Measurements from ENCODE around the gene NHERF2. TPM values are rescaled to one million over a fixed set of nuclear protein-coding genes. Genes with fewer than 3 reads are reported as not detected.

The NHERF2 gene
- total RNA-seq, 1 donor from 2014 or later, result 3.0 TPM

- Mint-ChIP-seq H3K4me1 (peaks cover 5% of the 10 kb centered on the region), H3K4me3 (no peak overlapping the region), H3K36me3 (peaks cover 15% of the 10 kb centered on the region), H3K9me3 (no peaks in the 10 kb centered on the region), H3K27me3 (ENCODE audit: insufficient read depth, low read depth) (no peaks in the 10 kb centered on the region), H3K27ac (no peak overlapping the region)
- Histone ChIP-seq H3K27me3 (no peaks in the 10 kb centered on the region), H2AFZ (replicated peaks) (no peak overlapping the region), H3K27ac (no peak overlapping the region), H3K4me3 (no peak overlapping the region), H3K79me2 (ENCODE audit: low read depth) (no peaks in the 10 kb centered on the region), H3F3A (ENCODE audit: low read depth) (no peaks in the 10 kb centered on the region), H4K20me1 (ENCODE audit: low read depth) (no peaks in the 10 kb centered on the region), H3K9ac (no peak overlapping the region), H3K9me3 (ENCODE audit: low read depth) (no peaks in the 10 kb centered on the region), H3K4me1 (no peaks in the 10 kb centered on the region), H3K4me2 (no peak overlapping the region), H3K36me3 (no peaks in the 10 kb centered on the region)
- no peak for DNase-seq (ENCODE audit: low spot score)
- TF ChIP-seq CTCF (IDR thresholded peaks at IDR 0.05), result no peak
- no peak for TF ChIP-seq EZH2 (IDR thresholded peaks at IDR 0.05)
- no peak for TF ChIP-seq EZH2phosphoT487 (IDR thresholded peaks at IDR 0.05)
Observed at GRCh38 chr16:2066139-2066538, 39.4 kb downstream of the NHERF2 start.

- H3K79me2 ChIP-seq (ENCODE audit: low read depth), result no peaks in the 10 kb centered on the region
- H3K27ac ChIP-seq, result no peak overlapping the region
- H3K36me3 Mint-ChIP-seq, result peaks cover 19% of the 10 kb centered on the region
- no peaks in the 10 kb centered on the region for H3F3A ChIP-seq (ENCODE audit: low read depth)
- no peaks in the 10 kb centered on the region for H4K20me1 ChIP-seq (ENCODE audit: low read depth)
- H3K36me3 ChIP-seq, result no peaks in the 10 kb centered on the region
- H3K4me1 ChIP-seq, result no peaks in the 10 kb centered on the region
- no peak overlapping the region for H3K4me2 ChIP-seq
- H3K4me3 Mint-ChIP-seq, result no peak overlapping the region
- no peak overlapping the region for H3K9ac ChIP-seq
- no peak overlapping the region for H3K27ac Mint-ChIP-seq
- H3K9me3 ChIP-seq (ENCODE audit: low read depth), result no peaks in the 10 kb centered on the region
- TF ChIP-seq EZH2 (IDR thresholded peaks at IDR 0.05) (no peak), EZH2phosphoT487 (IDR thresholded peaks at IDR 0.05) (no peak), CTCF (IDR thresholded peaks at IDR 0.05) (no peak)
- peaks cover 2% of the 10 kb centered on the region for H3K27me3 Mint-ChIP-seq (ENCODE audit: insufficient read depth, low read depth)
- peaks cover 5% of the 10 kb centered on the region for H3K4me1 Mint-ChIP-seq
- no peak overlapping the region for H2AFZ ChIP-seq (replicated peaks)
- H3K9me3 Mint-ChIP-seq, result no peaks in the 10 kb centered on the region
- no peak overlapping the region for H3K4me3 ChIP-seq
- no peak for DNase-seq (ENCODE audit: low spot score)
- H3K27me3 ChIP-seq, result no peaks in the 10 kb centered on the region
Observed at GRCh38 chr16:2070576-2071453, 44.1 kb downstream of the NHERF2 start.

- H3K27me3 Mint-ChIP-seq (ENCODE audit: insufficient read depth, low read depth), result peaks cover 2% of the 10 kb centered on the region
- H3K9me3 Mint-ChIP-seq, result no peaks in the 10 kb centered on the region
- no peaks in the 10 kb centered on the region for H4K20me1 ChIP-seq (ENCODE audit: low read depth)
- no peak overlapping the region for H3K4me2 ChIP-seq
- H3K9me3 ChIP-seq (ENCODE audit: low read depth), result no peaks in the 10 kb centered on the region
- H3K4me1 Mint-ChIP-seq, result peaks cover 5% of the 10 kb centered on the region
- no peaks in the 10 kb centered on the region for H3K27me3 ChIP-seq
- H3K4me1 ChIP-seq, result no peaks in the 10 kb centered on the region
- no peaks in the 10 kb centered on the region for H3K79me2 ChIP-seq (ENCODE audit: low read depth)
- no peaks in the 10 kb centered on the region for H3K36me3 ChIP-seq
- H3K36me3 Mint-ChIP-seq, result peaks cover 15% of the 10 kb centered on the region
- TF ChIP-seq EZH2 (IDR thresholded peaks at IDR 0.05) (no peak), CTCF (IDR thresholded peaks at IDR 0.05) (no peak), EZH2phosphoT487 (IDR thresholded peaks at IDR 0.05) (no peak)
- H3K4me3 Mint-ChIP-seq, result no peak overlapping the region
- no peak overlapping the region for H3K9ac ChIP-seq
- DNase-seq (ENCODE audit: low spot score), result no peak
- H3K4me3 ChIP-seq, result no peak overlapping the region
- no peak overlapping the region for H2AFZ ChIP-seq (replicated peaks)
- no peaks in the 10 kb centered on the region for H3F3A ChIP-seq (ENCODE audit: low read depth)
- H3K27ac Mint-ChIP-seq, result no peak overlapping the region
- no peak overlapping the region for H3K27ac ChIP-seq
Observed at GRCh38 chr16:2071454-2072202, 44.9 kb downstream of the NHERF2 start.
